GM23338 (cell line): ENCODE measurements around the gene POU3F1. TPM values are rescaled to one million over a fixed set of nuclear protein-coding genes. Genes with fewer than 3 reads are reported as not detected.

Experiments used
- ATAC-seq: fragments of 200-7000 bp; cut with Tn5 transposase; 3 replicates; pipeline ENCODE4 v1.9.1; 2020
- DNase-seq: peaks from one replicate; pipeline ENCODE4 v3.0.0-alpha.2; 2015; ENCODE audit warnings: low spot score
- H2AFZ ChIP-seq: fragments of 200-600 bp; sonication (generic); 2 replicates; pipeline ENCODE4 v1.8.0; 2016; ENCODE audit warnings: antibody characterized with exemption, mild to moderate bottlenecking, moderate library complexity
- H3F3A ChIP-seq: fragments of 200-600 bp; sonication (generic); replicated peaks from 2 replicates; pipeline ENCODE4 v1.8.0; 2017; ENCODE audit warnings: antibody characterized with exemption, mixed run types, low read depth
- H3K27ac ChIP-seq: fragments of 200-600 bp; sonication (generic); 2 replicates; pipeline ENCODE4 v1.6.1; 2016; ENCODE audit warnings: low read depth
- H3K27me3 ChIP-seq: fragments of 200-600 bp; sonication (generic); 2 replicates; pipeline ENCODE4 v1.8.0; 2016; ENCODE audit warnings: mild to moderate bottlenecking, mixed run types, moderate library complexity; ENCODE audit not compliant: insufficient read depth
- H3K36me3 ChIP-seq: fragments of 200-600 bp; sonication (generic); 2 replicates; pipeline ENCODE4 v1.8.0; 2016; ENCODE audit warnings: mild to moderate bottlenecking; ENCODE audit not compliant: insufficient read depth
- H3K4me1 ChIP-seq: fragments of 200-600 bp; sonication (generic); 2 replicates; pipeline ENCODE4 v1.8.0; 2016; ENCODE audit warnings: mild to moderate bottlenecking, moderate library complexity; ENCODE audit not compliant: insufficient read depth
- H3K4me2 ChIP-seq: fragments of 200-600 bp; sonication (generic); 2 replicates; pipeline ENCODE4 v1.7.1; 2017; ENCODE audit warnings: mixed run types
- H3K4me3 ChIP-seq: fragments of 200-600 bp; sonication (generic); 2 replicates; pipeline ENCODE4 v1.6.1; 2016; ENCODE audit warnings: mixed run types
- H3K79me2 ChIP-seq: fragments of 200-600 bp; sonication (generic); replicated peaks from 2 replicates; pipeline ENCODE4 v1.8.0; 2017; ENCODE audit warnings: mild to moderate bottlenecking; ENCODE audit not compliant: insufficient read depth
- H3K9me2 ChIP-seq: fragments of 200-600 bp; sonication (generic); 2 replicates; pipeline ENCODE4 v1.8.0; 2017; ENCODE audit not compliant: insufficient read depth
- H4K20me1 ChIP-seq: fragments of 200-600 bp; sonication (generic); replicated peaks from 2 replicates; pipeline ENCODE4 v1.8.0; 2017; ENCODE audit warnings: mild to moderate bottlenecking; ENCODE audit not compliant: insufficient read depth
- H3K27ac Mint-ChIP-seq: 2 replicates; pipeline ENCODE4 v1.8.0; 2020; ENCODE audit warnings: inconsistent platforms, mild to moderate bottlenecking, moderate library complexity, mixed read lengths
- H3K27me3 Mint-ChIP-seq: 3 replicates; pipeline ENCODE4 v1.8.0; 2022; ENCODE audit warnings: low read depth, mild to moderate bottlenecking, moderate library complexity, mixed read lengths, inconsistent platforms; ENCODE audit not compliant: insufficient read depth, poor library complexity
- H3K36me3 Mint-ChIP-seq: 3 replicates; pipeline ENCODE4 v1.8.0; 2021; ENCODE audit warnings: low read depth, mild to moderate bottlenecking, inconsistent platforms, moderate library complexity, mixed read lengths
- H3K4me1 Mint-ChIP-seq: 3 replicates; pipeline ENCODE4 v1.8.0; 2020; ENCODE audit warnings: mild to moderate bottlenecking, inconsistent platforms, mixed read lengths
- H3K4me3 Mint-ChIP-seq: 3 replicates; pipeline ENCODE4 v1.8.0; 2021; ENCODE audit warnings: moderate library complexity, mild to moderate bottlenecking, inconsistent platforms, mixed read lengths
- H3K9me3 Mint-ChIP-seq: 3 replicates; pipeline ENCODE4 v1.8.0; 2020; ENCODE audit warnings: moderate library complexity, mild to moderate bottlenecking, inconsistent platforms, mixed read lengths
- CREB1 ChIP-seq: fragments of 250-450 bp; sonication (Bioruptor Pico); IDR thresholded peaks from 2 replicates; pipeline ENCODE4 v1.5.0; 2020; ENCODE audit warnings: low read depth, mild to moderate bottlenecking, moderate library complexity
- ETS1 ChIP-seq: IDR thresholded peaks from 2 replicates; pipeline ENCODE4 v1.6.1; 2016; ENCODE audit warnings: antibody characterized with exemption
- EZH2phosphoT487 ChIP-seq: fragments of 200-600 bp; sonication (generic); IDR thresholded peaks from one replicate; pipeline ENCODE4 v1.8.1; 2018; ENCODE audit warnings: antibody characterized with exemption; ENCODE audit not compliant: unreplicated experiment
- JUNB ChIP-seq: IDR thresholded peaks from one replicate; pipeline ENCODE4 v1.6.1; 2016; ENCODE audit warnings: antibody characterized with exemption; ENCODE audit not compliant: unreplicated experiment
- NANOG ChIP-seq: IDR thresholded peaks from 2 replicates; pipeline ENCODE4 v1.6.1; 2016; ENCODE audit warnings: antibody characterized with exemption, borderline replicate concordance
- POLR2AphosphoS5 ChIP-seq: IDR thresholded peaks from 2 replicates; pipeline ENCODE4 v1.6.1; 2016; ENCODE audit warnings: antibody characterized with exemption, low read depth
- REST ChIP-seq: IDR thresholded peaks from one replicate; pipeline ENCODE4 v1.6.1; 2018; ENCODE audit warnings: antibody characterized with exemption; ENCODE audit not compliant: unreplicated experiment
- STAT1 ChIP-seq: IDR thresholded peaks from one replicate; pipeline ENCODE4 v1.6.1; 2016; ENCODE audit warnings: antibody characterized with exemption; ENCODE audit not compliant: unreplicated experiment
- ZNF331 ChIP-seq: fragments of 250-450 bp; sonication (Bioruptor Pico); IDR thresholded peaks from 2 replicates; pipeline ENCODE4 v1.5.0; 2020; ENCODE audit warnings: low read depth, mild to moderate bottlenecking, moderate library complexity
- ZNF462 ChIP-seq: fragments of 250-450 bp; sonication (Bioruptor Pico); IDR thresholded peaks from 2 replicates; pipeline ENCODE4 v1.5.0; 2020; ENCODE audit warnings: mild to moderate bottlenecking, moderate library complexity
- polyA plus RNA-seq: library from polyadenylated mRNA; unstranded; fragments of >200 nt; fragmentation: Nextera tagmentation; extraction: Ambion mirVana; gene quantifications from 2 replicates; pipeline ENCODE4 v1.2.1, GENCODE V29; 2016
- total RNA-seq: library from RNA; depleted of rRNA; stranded (reverse); fragments of >200 nt; shearing (Covaris generic); gene quantifications from 2 replicates; pipeline ENCODE4 v1.2.3, GENCODE V29; 2014

POU3F1 gene
- total and polyA plus RNA-seq, 2 experiments from 2014 or later: 3.6 to 11.5 TPM

- no peak overlapping the region for H2AFZ ChIP-seq
- H3K4me1 ChIP-seq: peaks cover 38% of the 10 kb centered on the region
- no peaks in the 10 kb centered on the region for H4K20me1 ChIP-seq
- TF ChIP-seq CREB1 (CRISPR knock-in tag) (peak; percentile 27; the same call in 1 of the 2 replicates), STAT1 (no peak), ETS1 (peak; percentile 51; the same call in 1 of the 2 replicates), POLR2AphosphoS5 (peak; percentile 94)
- ATAC-seq: peak; percentile 75
- peak overlapping the region; percentile 72 for H3K4me3 Mint-ChIP-seq
- H3K36me3 ChIP-seq: peaks cover 15% of the 10 kb centered on the region; the same call in 1 of the 2 replicates
- H3K27me3 ChIP-seq: no peaks in the 10 kb centered on the region
- peak overlapping the region; percentile 67 for H3K4me3 ChIP-seq
- H3K27me3 Mint-ChIP-seq: peaks cover 21% of the 10 kb centered on the region
- peak overlapping the region; percentile 99 for H3K27ac Mint-ChIP-seq
- peak; percentile 96 for DNase-seq
- H3K27ac ChIP-seq: peak overlapping the region; percentile 96
- no peaks in the 10 kb centered on the region; the same call in 2 of the 3 replicates for H3K9me3 Mint-ChIP-seq
- peaks cover 16% of the 10 kb centered on the region for H3F3A ChIP-seq
- peak overlapping the region; percentile 83 for H3K4me2 ChIP-seq
- H3K36me3 Mint-ChIP-seq: peaks cover 28% of the 10 kb centered on the region
- no peaks in the 10 kb centered on the region for H3K79me2 ChIP-seq
- no peaks in the 10 kb centered on the region for H3K9me2 ChIP-seq
- H3K4me1 Mint-ChIP-seq: peaks cover 44% of the 10 kb centered on the region
Measured at GRCh38 chr1:37995751-37996345, 50.7 kb downstream of the POU3F1 start.

GRCh38 chr1:37994886-37995566 is 51.6 kb downstream of the POU3F1 start:
- Histone ChIP-seq H3K36me3 (peaks cover 15% of the 10 kb centered on the region; the same call in 1 of the 2 replicates), H2AFZ (no peak overlapping the region), H3K79me2 (no peaks in the 10 kb centered on the region), H3K4me2 (peak overlapping the region; percentile 83), H3F3A (peaks cover 13% of the 10 kb centered on the region), H3K27me3 (no peaks in the 10 kb centered on the region), H3K9me2 (no peaks in the 10 kb centered on the region), H3K4me3 (peak overlapping the region; percentile 67), H3K4me1 (peaks cover 30% of the 10 kb centered on the region), H3K27ac (peak overlapping the region; percentile 96), H4K20me1 (no peaks in the 10 kb centered on the region)
- peak overlapping the region; percentile 72 for H3K4me3 Mint-ChIP-seq
- peaks cover 3% of the 10 kb centered on the region; the same call in 1 of the 3 replicates for H3K9me3 Mint-ChIP-seq
- no peak for ATAC-seq
- H3K36me3 Mint-ChIP-seq: peaks cover 28% of the 10 kb centered on the region
- DNase-seq: peak; percentile 30
- H3K27ac Mint-ChIP-seq: peak overlapping the region; percentile 94
- H3K4me1 Mint-ChIP-seq: peaks cover 40% of the 10 kb centered on the region
- H3K27me3 Mint-ChIP-seq: peaks cover 24% of the 10 kb centered on the region
- TF ChIP-seq JUNB (no peak), ZNF331 (no peak), REST (no peak), EZH2phosphoT487 (no peak), CREB1 (CRISPR knock-in tag) (no peak), ZNF462 (CRISPR knock-in tag) (no peak), NANOG (no peak)
